AG08396 (cell line): ENCODE measurements around the gene SFPQ.
"Not testable (repeated sequence)": the region's sequence is repeated elsewhere in the genome, so short reads cannot be mapped to it uniquely, and the experiment has no call there.

Source experiments
- DNase-seq: peaks from one replicate; pipeline ENCODE4 v3.0.0; 2012; ENCODE audit warnings: low spot score, mixed read lengths

SFPQ gene, protein sequence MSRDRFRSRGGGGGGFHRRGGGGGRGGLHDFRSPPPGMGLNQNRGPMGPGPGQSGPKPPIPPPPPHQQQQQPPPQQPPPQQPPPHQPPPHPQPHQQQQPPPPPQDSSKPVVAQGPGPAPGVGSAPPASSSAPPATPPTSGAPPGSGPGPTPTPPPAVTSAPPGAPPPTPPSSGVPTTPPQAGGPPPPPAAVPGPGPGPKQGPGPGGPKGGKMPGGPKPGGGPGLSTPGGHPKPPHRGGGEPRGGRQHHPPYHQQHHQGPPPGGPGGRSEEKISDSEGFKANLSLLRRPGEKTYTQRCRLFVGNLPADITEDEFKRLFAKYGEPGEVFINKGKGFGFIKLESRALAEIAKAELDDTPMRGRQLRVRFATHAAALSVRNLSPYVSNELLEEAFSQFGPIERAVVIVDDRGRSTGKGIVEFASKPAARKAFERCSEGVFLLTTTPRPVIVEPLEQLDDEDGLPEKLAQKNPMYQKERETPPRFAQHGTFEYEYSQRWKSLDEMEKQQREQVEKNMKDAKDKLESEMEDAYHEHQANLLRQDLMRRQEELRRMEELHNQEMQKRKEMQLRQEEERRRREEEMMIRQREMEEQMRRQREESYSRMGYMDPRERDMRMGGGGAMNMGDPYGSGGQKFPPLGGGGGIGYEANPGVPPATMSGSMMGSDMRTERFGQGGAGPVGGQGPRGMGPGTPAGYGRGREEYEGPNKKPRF

DNA sequence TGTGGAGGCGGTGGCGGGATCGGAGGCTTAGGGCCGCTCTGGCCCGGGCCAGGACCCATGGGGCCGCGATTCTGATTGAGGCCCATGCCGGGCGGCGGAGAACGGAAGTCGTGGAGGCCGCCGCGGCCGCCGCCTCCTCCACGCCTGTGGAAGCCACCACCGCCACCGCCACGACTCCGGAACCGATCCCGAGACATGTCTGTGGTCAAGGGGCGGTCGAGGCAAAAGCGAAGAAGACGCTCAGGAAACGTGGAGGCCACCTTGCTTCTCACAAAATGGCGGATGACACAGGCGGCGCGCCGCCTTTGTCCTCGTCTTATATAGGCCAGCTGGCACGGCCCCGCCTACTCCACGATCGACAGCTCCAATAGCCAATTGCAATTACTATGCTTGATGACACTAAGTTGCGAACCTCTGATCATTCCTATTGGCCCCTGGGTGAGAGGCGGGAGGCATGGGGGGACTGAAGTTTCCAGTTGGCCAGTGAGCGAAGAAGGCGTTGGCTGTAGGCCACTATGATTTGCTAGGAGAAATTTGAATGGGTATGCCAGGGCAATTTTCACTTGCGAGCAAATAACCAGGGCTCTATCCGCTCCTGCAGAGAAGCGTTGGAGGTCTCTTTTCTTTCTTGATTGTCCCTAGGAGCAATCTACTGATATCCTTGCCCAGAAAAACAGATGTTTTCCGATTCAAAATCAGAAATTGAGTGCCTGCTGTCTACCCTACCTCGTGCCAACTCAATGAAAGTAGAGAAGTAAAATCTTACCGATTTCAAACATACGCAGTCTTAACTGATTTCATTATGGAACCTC, at the start of gene SFPQ:
Gene SFPQ (minus strand): TSS at position 293 of the 812 bp plus-strand sequence. CDS start 96 bp downstream, at position 197.
- peak; percentile 99 for DNase-seq

DNA sequence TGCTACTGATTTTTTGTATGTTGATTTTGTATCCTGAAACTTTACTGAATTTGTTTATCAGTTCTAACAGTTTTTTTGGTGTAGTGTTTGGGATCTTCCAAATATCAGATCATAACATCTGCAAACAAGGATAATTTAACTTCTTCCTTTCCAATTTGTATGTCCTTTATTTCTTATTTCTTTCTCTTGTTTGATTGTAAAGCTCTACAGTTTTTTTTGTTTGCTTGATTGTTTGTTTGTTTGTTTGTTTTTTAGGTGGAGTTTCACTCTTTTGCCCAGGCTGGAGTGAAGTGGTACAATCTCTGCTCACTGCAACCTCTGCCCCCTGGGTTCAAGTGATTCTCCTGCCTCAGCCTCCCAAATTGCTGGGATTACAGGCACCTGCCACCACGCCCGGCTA, 43.8 kb upstream of the SFPQ start:
- not testable (repeated sequence) for DNase-seq

DNA sequence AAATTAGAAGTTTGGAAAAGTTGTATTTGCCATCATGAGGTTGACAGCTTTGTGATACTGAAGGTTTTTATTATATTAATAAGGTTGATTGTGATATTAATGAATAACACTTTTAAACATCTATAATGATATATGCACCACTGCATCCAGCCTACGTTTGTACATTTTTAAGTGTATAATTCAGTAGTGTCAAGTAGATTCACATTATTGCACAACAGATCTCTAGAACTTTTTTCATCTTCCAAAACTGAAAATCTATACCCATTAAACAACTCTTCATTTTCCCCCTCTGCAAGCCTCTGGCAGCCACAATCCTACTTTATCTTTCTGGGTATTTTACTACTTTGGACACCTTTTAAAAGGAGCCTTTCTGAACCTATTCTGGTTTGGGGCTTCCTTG, 38.3 kb upstream of the SFPQ start:
- DNase-seq, result no peak

DNA sequence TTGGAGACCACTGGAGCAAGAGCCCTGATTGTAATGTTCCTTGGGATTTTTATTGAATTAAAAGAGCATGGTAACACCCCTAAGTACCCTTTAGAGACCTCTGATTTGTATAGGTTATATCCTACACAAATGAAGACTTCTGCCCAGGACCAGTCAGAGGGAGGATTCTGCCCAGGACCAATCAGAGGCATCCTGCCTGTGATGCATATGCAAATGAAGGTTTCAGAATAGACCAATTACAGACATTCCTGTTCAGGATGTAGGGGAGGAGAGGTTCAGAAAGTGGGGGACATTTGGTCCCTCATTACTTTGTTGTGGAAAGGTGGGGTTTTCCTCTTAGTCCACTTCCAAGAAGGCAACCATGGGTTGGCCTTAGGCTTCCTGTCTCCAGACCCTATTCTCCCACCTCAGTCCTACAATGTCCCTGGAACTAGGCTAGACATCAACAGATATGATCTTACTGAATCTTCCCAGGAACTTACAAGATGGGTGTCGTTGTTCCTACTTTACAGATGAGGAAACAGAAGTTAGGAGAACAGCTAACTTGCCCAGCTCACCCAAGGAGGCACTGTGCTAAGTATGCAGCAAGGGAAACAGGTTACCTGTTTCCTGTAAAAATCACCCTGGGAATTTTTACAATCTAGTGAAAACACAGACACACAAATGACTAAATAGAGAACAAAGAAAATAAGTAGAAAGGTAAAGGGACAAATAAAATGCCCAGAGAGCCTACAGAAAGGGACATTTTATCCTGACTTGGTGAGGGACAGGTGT, 36.8 kb upstream of the SFPQ start:
- no peak for DNase-seq

DNA sequence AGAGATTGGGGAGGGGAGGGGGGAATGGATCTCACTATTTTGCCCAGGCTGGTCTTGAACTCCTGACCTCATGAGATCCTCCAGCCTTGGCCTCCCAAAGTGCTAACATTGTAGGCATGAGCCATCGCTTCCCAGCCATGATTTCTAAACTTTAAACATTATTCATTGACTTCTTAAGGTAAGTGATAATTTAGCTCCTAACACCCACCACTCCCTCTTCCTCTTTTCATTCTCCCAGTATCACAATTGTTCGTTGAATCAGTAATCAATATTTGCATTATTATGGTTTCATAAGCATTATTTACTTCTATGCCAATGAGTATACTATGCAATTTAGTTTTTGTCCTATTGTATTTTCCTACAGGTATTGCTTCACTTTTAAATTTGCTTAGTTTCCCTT, 33.6 kb upstream of the SFPQ start:
- DNase-seq, result no peak

DNA sequence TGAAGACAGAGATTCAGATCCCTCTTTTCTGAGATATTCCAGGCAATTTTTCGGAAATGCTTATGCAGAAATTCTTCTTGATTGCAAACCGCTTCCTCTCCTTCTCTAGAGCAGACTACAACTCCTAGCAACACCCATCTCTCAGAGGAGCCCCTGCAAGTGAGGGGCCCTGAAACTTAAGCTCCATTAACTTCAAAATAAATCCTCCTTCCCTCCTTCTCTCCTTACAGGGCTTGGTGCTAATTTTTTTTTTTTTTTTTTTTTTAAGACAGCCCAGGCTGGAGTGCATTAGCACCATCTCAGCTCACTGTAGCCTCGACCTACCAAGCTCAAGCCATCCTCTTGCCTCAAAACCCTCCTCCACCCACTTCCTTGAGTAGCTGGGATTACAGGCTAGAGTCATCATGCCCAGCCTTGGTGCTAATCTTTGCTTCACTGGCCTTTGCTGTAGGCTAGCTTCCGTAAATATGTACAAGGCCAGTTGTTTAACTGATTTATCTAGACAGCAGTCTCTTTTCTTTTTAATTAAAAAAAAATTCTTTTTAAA, 30.2 kb upstream of the SFPQ start:
- no peak for DNase-seq

DNA sequence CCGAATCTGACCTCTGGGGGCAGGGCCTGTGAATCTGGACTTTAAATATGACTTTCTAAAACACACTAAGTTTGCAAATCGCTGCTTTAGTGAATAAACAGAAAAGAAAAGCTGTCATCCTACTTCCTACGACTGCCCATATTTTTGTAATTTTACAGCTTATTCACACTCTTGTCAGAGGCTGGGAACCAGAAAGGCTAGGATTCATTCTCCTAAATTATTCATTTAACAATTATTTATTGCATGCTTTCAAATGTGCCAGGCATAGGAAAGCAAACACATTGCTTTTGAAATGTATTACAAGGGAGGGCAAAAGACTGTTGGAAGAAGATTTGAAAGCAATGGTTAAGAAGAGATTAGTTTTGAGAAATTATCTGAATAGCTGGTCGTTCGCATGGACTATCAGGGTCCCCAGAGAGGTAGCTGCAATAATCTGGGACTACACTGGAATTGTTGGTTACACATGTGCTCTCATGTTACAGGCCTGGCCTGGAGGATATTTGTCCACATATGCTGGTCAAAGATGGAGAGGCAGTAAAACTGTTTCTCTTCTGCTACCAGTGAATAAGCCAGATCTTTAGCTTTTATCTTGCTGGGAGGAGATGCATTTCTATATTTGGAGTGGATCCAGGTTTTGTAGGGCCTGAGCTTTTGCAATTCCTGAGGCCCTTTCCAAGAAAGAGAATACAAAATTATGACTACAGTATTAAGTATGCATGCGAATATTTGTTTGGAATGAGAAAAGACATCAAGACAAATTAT, 29.6 kb upstream of the SFPQ start:
- peak; percentile 53 for DNase-seq

DNA sequence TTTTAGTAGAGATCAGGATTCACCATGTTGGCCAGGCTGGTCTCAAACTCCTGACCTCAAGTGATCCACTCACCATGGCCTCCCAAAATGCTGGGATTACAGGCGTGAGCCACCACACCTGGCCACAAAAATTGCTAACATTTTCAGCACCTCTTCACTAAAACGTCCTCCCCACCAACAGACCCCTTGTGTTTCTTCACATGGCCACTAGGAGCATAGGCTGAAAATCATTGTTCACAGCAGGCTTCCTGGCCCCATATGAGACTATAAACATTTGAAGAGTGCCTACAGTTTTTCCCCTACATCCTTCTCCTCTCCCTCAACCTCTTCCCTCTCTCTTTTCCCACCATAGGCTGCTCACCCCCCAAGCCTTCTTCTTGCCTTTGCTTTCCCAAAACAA, 28.0 kb upstream of the SFPQ start:
- DNase-seq, result no peak

DNA sequence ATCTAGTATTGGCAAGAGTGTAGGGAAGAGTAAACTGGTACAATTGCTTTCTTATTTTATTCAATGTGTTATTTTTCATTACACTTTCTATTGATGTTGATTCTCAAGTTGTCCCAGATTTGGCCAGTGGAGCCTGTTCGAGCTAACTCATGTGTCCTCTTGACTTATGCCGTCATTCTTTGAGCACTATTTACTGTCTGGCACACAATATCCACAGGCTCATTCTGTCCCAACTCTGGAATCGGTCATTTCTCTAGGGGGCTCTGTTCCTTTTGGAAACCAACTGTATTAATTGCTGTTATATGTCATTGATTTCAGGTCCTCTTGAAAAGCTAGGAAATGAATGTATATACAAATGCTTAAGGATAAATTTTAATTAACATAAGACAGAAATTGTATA, 22.4 kb upstream of the SFPQ start:
- DNase-seq, result no peak

DNA sequence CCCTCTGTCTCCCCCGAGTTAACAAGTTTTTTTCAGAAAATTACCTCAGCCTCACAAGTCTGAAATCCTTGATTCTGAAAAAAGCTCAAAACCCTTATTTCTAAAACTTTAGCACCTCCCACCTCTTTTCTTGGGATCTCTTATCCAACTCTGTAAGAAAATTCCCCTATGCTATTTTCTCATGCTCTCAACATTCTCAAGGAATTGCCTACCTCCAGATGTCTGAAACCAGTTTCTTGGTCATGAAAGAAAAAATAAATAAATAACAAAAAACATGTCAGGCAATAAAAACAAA, 18.1 kb upstream of the SFPQ start:
- no peak for DNase-seq

DNA sequence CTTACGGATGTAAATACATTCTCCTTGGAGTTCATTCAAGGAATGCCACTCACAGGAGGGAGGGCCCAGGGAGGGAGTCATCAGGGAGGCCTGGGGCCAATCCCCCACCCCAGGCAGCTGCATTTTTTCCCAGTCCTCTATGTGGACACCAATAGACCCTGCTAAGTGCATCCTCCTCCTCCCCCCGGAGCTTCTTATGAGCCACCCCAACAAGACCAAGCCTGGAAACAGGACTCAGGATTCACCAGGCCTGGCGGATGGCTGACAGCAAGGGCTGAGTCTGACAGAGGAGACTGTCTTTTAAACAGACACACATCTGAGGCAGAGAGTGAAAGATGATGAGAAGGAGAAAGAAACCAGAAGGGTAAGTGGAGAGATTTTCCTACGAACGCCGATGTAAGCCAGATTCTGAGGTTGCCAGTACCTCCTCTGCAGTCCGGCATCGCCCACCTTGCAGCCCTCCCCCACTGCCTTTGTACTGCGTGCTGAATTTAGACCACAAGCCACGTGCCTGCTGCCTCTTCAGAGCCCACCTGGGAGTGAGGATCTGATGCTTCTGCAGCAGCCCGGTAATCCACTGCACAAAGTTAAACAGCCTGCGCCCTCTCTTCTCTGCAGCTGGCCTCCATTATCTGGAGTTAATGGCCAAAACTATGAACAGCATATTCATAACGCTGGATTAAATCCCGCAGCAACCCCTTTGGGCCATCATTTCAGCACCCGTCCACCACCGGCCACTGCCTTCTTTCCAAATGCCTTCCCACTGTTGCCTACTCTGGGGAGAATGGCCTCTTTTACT, 17.6 kb upstream of the SFPQ start:
- no peak for DNase-seq

DNA sequence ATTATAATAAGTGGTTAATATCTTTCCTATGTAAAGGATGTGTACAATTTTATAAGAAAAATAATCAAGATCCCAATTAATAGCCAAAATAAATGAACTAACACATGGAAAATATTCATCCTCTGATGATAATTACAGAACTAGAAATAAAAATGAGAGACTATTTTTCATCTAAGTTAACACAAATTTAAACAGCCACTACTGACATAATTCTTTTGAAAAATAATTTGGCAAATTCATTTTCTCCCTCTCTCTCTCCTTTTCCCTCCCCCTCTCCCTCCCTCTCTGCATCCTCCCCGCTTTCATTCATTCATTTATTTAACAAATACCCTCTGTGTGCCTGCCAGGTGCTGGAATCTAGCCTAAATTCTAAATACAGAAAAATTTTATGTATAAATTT, 10.3 kb upstream of the SFPQ start:
- no peak for DNase-seq

DNA sequence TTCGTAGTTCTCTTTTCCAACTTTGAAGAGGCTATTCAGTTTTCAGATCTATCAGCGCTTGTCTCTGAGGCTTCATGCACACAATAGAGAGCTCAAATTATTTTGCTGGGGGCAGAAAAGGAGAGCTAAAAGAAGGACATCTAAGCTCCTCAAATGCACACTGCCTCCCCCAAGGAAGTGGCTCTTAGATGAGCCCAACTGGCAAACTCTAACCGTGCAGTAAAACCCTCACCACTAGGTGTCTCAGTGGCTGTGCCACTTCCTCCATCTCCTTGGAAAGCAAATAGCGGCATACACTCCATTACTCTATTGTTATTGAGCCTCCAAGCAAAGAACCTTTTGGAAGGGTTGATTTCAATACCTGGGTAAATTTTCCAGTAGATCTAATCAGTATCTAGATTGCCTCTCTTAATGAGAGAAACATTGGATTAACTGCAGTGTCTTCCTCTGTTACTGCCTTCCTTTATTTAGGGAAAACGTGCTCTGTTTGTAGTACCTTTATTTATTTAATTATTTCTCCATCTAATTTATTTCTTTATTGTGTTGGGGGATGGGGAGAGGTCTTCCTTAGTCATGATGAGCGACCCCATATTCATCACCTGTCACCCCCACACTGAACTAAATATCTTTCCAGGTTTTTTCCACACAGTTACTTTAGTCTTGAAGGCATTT, 9.2 kb upstream of the SFPQ start:
- DNase-seq, result peak; percentile 76

DNA sequence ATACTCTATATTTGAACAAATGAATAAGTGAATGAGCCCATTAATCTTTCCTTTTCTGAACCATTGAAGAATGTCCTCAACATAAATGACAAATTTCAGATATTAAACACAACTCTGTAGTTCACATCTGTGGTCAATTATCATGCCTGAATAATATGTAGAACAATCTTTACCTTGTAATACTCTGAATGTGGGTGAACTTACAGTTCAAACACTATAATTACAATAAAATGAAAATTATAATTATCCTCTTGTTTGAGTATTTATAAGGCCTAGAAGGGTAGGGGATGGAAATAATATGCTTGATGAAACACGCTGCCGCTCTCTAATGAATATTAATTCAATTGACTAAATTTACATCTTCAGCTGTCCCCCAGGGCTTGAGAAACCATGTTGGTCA, 8.7 kb upstream of the SFPQ start:
- DNase-seq, result no peak

DNA sequence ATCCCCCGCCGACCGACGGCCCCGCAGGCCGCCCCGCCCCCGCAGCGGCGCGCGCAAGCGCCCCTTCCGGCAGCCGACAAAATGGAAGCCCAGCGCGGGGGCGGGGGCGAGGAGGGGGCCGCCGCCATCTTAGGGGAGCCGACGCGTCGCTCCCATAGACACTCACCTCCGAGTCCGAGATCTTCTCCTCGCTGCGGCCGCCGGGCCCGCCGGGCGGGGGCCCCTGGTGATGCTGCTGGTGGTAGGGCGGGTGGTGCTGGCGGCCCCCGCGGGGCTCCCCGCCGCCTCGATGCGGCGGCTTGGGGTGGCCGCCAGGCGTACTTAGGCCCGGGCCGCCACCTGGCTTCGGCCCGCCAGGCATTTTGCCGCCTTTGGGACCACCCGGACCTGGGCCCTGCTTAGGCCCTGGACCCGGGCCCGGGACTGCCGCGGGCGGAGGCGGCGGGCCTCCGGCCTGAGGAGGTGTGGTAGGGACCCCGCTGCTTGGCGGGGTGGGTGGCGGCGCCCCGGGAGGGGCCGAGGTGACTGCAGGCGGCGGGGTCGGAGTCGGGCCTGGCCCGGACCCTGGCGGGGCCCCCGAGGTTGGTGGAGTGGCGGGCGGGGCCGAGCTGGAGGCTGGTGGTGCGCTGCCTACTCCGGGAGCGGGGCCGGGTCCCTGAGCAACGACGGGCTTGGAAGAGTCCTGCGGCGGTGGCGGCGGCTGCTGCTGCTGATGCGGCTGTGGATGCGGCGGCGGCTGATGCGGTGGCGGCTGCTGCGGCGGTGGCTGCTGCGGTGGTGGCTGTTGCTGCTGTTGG, 691 bp downstream of the SFPQ start:
- DNase-seq, result peak; percentile 93

DNA sequence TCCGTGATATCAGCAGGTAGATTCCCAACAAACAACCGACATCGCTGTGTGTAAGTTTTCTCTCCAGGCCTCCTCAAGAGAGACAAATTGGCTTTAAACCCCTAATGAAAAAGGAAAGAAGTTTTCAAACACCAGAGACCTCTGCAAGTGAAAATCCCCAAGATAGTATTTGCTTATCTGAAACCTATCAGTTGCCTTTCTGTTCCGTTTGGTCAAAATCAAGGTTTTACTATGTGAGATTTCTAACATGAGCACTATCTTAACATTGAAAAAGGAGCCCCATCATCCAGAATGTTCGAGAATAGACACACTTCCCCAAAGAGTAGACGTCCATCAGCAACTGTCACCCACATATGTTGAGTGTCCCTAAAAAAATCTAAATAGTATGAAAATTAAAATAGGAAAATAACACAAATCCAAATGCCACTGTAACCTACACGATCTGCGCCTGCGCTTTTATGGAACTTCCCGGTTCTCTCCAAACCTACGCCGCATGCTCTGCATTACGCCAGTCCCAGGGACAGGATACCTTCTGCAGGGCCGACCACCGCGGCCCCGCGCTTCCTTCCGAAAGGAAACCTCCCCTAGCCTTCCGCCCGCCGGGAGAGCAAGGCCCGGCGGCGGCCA, 1.4 kb downstream of the SFPQ start:
- DNase-seq, result no peak

DNA sequence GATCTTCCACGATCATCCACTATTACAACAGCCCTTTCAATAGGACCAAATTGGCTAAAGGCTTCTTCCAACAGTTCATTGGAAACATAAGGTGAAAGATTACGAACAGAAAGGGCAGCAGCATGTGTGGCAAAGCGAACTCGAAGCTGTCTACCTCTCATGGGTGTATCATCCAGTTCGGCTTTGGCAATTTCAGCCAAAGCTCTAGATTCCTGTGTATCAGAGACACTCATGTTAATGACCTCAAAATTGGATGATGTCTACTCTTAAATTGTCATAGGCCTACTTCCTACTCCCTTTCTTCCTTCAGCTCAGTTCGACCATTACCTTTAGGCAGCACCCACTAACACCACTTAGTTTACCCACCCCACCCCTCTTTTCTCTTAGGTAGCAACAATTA, 2.2 kb downstream of the SFPQ start:
- no peak for DNase-seq
